Stimulated activated CD4-positive, alpha-beta T cell treated with anti-CD3 and anti-CD28 coated beads, TNF-alpha, amount 100 ng/mL, for 48 hours (primary cell): Measurements from ENCODE around the gene ABHD12.

Experiments
- DNase-seq, 3 donors: peaks; one replicate each; pipeline ENCODE4 v3.0.0-alpha.2; 2020; ENCODE audit warnings: low read depth in 3 of 3

ABHD12 gene

DNA sequence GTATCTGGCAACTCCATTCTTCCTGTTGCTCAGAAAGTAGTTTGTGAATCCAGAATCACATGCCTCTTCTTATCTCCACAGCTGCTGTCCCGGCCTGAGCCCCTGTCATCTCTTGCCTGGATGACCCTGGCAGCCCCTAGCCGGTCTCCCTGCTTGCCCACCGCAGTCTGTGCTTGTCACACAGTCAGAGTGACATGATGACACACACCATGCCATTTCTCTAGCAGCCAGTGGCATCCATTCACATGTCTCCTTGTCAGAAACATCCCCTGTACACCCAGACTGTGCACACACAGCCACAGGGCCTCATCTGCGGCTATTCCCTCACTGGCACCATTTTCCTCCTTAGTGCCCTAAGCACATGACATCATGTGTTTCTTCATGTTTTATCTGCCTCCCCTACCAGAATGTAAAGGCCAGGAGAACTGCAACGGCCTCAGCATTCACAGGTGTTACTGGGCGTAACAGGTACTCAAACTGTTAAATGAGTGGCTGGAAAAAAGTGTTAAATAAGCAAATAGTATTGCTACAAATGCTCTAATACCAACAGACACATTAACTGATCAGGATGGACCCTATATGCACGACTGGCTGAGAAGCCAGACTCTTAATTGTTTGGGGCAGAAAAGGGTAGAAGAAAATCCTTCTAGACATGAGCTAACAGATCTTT is 9.6 kb downstream of the ABHD12 start:
- no peak for DNase-seq

DNA sequence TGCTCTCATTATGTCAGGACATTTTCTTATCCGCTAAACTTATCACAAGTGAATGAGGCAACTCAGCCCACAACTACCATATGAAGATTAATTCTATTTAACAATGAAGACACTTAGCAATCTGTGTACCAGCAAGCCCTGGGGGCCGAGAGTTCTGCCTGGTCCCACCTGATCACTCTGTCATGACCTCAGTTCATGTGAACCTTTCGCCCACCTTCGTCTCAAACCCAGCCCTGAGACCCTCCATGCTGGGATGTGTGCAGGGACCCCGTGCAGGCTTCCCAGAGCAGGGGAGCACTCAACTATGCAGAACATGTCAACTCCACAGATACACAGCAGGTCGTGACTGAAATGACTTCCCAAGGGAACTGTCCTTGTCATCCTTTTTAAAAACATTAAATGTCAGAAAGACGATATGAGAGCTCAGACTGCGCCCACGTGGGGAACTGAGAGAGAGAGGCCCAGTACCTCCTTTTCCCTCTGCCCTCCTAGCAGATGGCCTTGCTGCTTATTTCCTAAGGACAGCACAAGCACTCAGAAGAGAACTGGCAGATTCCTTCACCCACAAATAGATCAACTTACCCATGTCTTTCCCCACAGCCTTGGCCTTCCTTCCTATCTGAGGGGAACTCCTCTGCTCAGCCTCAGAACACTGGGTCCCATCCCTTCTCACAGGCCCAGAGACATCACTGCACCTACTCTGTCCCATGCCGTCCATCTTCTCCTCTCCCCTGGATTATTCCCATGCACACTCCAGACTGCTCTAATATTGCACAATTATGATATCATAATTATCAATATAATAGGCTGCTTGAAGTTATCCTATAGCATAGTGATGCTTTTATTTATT is 11.5 kb downstream of the ABHD12 start:
- DNase-seq, result no peak

DNA sequence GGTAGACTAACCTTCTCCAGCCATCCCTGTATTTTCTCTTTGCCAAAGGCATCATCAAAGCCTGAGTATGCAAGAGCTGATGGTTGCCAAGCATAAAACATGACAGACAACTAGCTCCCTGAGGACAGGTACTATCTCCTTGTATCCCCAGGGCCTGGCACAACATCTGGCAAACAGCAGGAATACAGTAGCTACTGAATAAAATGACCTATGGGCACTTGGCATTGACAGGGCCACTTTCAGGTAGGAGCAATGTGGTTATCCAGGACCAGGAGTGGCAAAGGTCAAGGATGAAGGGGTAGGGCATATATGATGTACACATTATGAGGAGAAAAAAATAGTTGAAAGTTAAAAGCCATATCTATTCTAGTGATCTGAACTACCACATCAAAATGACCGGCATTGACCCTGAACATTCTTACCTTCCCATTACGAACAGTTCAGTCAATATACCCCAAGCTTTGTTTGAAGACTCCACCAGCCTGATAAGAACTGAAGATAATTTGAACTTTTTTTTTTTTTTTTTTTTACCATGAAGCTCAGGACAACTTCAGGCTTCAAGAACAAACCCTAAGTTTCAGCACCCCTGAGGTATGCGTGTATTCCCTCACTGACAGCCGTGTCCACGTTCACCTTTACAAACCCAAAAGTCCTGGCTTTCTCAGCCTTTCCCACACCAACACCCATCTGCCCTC is 12.3 kb downstream of the ABHD12 start:
- DNase-seq, result no peak

DNA sequence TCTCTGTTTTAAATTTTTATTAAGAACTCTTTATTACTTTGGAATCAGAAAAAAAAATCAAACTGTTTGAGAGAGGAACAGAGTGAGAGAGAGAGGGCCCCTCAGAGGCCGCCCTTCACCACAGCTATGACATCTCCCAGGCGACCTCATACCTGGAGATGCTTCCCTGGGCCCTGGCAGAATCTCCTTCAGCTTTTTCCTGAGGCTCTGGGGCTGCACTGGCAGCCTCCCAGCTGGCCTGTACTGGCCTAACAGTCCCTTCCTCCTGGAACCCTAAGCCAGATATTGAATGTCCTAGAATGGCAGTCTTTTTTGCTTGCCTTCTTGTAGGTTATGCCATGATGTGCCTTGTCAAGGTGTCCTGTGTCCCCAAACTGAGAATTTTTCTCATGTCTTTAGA is 13.7 kb downstream of the ABHD12 start:
- no peak for DNase-seq

DNA sequence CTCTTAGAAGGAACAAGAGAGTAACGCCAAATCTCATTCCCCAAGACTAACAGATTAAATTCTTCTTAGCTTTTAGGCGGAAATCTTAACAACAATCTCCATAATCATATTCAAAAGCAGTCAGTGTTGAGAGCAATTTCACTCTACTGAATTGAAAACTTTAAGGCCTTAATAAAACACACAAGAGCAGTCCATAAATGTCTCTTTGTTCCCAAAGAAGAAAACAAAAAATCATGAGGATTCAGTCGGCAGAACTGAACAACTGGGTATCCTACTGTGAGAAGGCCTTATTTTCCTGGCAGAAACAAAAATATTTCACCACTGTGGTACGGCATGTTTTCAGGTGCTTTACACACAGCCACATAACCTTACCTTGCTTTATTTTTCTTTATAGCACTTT is 14.4 kb downstream of the ABHD12 start:
- no peak for DNase-seq

DNA sequence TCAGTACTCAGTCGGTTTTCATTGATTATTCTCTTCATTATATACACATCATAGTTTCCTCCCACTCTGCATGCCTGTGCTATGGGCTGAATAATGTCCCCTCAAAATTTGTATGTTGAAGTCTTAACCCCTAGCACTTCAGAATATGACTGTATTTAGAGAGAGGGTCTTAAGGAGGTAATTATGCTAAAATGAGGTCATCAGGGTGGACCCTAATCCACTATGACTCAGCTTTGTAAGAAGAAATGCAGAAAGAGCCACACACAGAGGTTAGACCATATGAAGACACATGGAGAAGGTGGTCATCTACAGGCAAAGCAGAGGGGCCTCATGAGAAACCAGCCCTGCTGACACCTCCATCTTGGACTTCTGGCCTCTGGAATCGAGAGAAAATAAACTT is 15.8 kb downstream of the ABHD12 start:
- DNase-seq, result no peak

DNA sequence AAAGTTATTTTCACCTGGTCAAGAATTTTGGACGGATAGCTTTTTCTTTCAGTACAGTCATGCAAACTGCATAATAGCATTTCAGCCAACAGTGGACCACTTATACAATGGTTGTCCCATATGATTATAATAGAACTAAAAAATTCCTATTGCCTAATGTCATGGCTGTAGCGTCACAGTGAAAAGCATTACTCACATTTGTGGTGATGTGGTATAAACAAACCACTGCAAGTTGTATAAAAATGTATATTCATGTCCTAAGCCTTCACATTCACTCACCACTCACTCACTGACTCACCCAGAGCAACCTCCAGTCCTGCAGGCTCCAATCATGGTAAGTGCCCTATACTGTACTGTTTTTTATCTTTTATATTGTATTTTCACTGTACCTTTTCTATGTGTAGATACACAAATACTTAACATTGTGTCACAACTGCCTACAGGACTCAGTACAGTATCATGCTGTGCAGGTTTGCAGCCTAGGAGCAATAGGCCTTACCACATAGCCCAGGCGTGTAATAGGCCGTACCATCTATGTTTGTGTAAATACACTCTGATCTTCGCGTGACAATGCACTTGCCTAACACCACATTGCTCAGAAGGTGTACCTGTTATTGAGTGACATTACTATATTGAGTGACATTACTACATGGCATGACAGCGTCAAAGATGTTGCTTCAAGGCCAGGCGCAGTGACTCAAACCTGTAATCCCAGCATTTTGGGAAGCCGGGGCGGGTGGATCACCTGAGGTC is 17.9 kb downstream of the ABHD12 start:
- DNase-seq, result no peak

DNA sequence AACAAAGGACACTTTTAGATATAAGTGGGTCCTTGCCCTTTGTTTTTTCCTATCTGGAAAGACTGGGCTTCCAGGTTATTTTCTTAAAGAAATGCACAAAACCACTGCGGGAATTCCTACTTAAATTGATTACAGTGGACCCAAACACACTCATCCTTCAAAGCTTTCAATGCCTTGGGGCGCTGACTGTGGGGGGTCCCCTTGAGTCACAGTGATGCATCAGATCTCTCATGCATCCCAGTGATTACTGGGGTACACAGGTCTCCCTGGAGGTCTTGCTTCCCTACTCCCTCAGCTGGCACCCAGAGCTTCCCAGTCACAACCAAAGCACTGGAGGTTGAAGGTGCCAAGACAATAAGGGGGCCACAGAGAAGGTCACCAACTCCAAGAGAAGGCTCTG is 20.7 kb downstream of the ABHD12 start:
- DNase-seq, result no peak

DNA sequence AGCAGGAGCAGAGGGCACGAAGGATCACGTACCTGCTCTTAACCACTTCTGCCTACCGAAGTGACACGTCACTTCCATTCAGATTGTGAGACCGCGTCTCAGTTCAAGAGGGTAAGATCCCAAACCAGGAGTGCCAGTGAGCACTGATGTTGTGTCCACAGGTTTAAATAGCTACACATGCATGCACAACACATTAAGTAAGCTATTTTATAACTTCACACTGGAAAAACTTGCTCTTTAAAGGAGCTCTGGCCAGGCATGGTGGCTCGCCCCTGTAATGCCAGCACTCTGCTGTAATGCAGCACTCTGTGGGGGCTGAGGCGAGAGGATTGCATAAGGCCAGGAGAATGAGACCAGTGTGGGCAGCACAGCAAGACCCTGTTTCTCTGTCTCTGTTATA is 21.1 kb downstream of the ABHD12 start:
- no peak for DNase-seq

DNA sequence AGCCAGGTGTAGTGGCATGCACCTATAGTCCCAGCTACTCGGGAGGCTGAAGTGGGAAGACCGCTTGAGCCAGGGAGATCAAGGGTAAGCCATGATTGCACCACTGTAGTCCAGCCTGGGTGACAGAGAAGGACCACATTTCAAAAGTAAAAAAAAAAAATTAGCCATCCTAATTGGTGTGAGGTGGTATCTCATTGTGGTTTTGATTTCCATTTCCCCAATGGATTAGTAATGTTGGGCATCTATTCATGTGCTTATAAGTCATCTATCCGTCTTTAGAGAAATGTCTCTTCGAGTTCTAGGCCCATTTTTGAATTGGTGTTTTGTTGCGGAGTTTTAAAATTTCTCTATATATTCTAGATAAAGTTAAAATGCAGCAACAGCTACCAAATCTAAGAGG is 21.7 kb downstream of the ABHD12 start:
- DNase-seq, result no peak

DNA sequence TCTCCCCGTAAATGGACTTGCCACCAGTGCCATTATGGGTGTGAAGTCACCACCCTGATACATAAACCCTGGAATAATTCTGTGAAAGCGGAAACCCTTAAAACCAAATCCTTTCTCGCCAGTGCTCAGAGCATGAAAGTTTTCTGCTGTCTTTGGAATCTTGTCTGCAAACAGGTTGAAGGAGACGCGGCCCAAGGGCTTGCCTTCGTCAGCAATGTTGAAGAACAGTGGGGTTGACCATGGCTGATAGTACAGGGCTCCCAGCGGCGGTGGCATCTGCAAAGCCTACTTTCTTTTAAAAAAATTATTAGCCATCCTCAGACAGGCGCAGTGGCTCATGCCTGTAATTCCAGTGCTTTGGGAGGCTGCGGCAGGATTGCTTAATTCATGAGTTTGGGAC is 22.1 kb downstream of the ABHD12 start:
- no peak for DNase-seq

DNA sequence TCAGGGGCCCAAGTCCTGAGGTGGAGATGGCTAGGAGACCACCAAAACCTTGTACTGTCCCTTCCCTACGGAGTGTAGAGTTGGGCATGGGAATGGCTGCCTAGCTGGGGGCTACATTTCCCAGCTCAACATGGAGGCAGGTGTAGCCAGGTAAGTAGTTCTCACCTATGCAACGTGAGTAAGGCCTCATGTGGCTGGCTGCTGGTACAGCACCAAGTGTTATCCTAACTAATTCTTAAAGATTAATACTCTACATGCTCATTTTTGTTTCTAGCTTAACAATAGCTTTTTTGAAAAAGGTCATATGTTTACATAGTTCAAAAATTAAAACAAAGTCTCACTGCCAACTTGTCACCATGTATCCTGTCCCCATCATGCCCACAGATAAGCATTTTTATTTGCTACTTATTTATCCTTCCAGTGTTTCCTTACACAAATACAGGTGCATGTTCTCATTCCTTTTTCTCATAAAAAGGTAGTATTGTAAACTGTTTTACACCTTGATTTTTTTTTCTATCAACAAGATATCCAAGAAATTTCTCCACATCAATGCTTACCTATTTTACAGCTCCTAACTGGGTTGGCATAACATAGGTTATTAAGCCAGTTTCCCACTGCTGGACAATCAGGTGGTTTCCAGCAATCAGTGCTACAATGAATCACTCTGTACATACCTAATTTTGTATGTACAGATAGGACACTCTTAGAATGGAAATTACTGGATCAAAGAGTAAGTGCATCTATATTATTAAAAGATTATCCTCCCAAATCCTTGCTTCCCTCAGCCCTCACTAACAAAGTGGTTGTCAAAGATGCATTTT is 25.5 kb downstream of the ABHD12 start:
- no peak for DNase-seq

DNA sequence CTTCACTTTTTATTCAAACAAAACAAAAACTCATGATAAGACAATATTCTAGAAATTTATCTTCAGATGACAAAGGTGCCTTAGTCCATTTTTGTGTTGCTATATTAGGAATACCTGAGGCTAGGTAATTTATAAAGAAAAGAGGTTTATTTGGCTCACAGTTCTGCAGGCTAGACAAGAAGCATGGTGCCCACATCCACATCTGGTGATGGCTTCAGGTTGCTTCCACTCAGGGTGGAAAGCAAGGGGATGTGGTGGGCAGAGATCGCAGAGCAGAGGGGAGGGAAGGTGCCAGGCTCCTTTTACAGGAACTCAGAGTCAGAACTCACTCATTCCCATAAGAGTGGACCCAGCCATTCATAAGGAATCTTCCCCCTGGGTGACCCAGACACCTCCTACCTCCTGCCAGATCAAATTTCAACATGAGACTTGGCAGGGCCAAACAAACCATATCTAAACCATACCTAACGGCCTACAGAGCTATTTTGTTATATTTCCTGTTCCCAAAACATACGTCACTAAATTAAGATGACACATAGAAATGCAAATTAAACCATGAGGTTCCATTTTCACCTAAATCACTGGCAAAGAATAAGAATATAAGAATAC is 26.4 kb downstream of the ABHD12 start:
- no peak for DNase-seq

DNA sequence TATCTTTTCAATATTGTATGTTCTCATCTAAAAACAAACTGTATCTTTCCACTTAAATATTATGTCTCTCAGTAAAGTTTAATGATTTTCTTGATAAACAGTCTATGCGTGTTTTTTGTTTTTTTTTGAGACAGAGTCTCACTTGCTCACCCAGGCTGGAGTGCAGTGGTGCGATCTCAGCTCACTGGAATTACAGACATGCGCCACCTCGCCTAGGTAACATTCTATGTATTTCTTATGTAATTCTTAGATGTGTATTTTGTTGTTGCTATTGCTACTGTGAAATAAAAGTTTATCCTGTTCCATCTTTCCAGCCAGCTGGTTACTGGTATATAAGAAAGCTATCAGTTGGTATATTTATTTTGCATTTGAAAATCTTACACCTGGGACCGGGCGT is 29.4 kb downstream of the ABHD12 start:
- no peak for DNase-seq

DNA sequence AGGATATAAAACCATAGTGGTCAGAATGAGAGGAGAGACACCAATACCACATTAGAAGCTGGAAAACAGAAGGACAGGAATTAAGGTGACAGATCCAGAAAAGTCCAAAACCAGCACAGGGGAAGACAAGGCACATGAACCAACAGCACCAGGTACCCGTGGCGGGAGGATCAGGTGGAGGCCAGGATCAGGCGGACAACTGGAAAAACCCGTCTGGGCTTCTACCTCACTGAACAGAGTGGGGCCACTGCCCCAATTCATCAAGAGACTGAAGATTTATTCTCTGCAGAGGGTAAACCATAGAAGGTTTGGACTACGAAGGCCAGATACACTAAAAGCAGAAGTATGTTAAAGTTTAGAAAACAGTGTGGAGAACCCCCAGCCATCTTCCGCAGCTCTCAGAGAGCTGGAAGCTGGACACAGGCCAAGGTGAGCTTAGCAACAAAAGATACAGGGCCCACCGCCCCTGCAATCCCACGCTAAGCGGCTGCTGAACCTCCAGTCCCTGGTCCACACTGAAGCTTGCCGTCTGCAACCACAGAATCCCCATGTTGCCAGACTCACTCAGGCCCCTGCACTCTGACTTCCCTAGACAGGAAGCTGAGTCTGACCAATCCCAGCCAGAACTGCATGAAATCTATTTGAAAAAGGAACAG is 29.9 kb downstream of the ABHD12 start:
- no peak for DNase-seq

DNA sequence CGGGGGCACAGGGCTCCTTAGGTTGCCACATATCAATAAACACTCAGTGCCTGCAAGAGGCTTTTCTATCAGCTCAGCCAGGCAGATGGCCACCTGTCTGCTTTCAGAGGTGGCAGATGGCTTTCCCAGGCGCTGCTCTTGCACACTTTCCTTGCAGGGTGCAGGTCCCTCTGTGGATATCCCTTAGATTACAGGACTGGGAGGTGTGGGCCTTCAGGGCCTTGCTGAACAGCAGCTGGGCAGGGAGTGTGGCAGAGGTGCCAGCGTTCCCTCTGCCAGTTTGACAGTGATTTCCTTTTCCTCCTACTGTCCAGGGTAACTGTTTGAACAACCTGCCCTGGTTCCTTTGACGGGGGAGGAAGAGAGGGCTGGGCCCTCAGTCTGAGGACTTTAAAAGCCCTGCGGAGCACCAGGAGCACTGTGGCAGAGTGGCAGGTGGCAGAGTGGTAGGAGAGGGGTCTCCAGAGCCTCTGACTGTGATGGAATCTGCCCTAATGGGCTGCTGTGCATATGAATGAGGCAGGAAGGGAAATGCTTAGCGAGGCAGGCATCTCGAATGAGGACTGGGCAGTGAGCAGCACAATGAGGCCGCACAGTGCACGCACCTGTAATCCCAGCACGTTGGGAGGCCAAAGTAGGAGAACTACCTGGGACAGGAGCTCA is 34.2 kb downstream of the ABHD12 start:
- no peak for DNase-seq

DNA sequence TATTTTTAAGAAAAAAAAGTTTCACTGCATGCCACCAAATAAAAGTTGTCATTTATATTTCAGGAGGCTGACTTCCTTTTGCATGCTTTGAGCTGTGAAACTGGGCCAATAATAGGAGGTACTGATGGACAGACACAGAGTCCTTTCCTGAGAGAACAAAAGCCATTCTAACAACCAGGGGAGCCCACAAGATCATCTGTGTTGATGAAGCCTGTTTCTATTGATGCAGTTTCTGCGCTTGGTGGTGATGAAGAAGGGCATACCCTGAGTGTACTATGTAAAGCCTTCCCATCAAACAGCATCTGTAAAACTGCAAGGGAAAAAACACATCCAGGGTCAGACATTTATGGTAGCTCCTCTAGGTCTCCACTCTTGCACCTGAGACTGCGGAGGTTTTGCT is 34.8 kb downstream of the ABHD12 start:
- DNase-seq, result no peak

DNA sequence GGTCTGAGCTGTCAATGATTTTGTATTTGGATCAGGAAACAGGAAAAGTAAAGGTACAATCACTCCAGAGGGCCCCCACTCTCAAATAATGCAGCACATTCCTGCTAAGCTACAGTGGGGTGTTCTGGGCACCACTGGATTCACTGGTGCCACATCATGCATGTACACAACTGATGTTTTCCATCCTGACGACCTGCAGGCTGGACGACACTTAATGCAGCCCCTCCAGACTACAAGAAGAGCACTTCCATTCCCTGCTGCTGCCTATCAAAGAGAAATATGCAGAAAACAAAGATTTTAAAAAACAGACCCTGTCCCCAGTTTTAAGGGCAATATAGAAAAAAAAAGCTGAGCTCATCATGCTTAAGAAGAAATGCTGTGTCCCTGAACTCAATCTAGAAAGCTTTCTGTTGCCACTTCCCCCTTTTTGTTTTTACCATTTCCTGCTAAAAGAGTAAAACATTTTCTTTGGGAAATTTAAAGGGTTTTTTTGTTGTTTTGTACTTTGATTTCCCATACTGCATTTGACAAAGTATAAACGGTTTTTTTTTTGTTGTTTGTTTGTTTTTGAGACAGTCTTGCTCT is 35.5 kb downstream of the ABHD12 start:
- no peak for DNase-seq
